Measurements from ENCODE around the gene MRPS34. TPM values are rescaled to one million over a fixed set of nuclear protein-coding genes. Genes with fewer than 3 reads are reported as not detected.

The MRPS34 gene
- total and polyA plus RNA-seq, 10 of the 15 experiments (the other 5 are each of a cell fraction or from before 2014, with no cell fraction given) = 3.6 to 285 (median 147) TPM

DNA sequence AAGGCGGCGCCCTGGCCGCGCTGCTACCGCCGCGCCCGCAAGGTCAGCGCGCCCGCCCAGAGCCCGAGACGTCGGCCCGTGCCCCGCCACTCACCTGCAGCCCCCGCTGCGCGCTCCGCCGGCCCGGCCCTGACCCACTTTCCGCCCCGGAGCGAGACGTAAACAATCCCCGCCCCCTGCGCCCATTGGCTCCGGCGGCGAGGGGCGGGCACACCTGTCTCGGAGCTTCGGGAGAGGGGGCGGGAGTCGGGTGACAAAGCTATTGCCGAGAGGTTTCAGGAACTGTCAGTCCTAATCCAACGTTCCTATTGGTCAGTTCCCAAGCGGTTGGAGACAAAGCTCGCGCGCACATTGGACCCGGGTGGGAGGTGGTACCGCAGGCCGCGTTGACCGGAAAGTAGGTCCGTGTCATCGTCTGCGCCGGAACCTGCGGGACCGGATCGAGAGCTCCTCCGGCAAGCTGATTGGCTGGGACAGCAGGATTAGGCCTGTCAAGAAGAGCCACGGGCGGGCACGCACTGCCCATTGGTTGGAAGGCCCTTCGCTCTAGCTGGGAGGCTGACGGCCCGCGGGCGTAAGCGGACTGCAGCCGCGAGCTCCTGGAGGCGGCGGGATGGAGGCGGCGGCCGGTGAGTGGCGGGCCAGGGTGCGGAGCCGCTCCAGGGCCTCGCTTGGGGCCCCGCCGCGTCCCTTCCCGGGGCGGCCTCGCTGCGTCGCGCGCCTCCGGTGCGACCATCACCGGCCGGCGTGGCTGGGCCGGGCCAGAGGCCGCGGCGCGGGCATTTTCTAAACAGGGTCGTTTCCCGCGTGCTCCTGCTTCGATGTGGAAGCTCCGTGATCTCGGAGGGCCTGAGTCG lies 9.7 kb upstream of the MRPS34 start, which contains the start of the genes NUBP2 and SPSB3 (continued):
- TF ChIP-seq, protein P1, sequence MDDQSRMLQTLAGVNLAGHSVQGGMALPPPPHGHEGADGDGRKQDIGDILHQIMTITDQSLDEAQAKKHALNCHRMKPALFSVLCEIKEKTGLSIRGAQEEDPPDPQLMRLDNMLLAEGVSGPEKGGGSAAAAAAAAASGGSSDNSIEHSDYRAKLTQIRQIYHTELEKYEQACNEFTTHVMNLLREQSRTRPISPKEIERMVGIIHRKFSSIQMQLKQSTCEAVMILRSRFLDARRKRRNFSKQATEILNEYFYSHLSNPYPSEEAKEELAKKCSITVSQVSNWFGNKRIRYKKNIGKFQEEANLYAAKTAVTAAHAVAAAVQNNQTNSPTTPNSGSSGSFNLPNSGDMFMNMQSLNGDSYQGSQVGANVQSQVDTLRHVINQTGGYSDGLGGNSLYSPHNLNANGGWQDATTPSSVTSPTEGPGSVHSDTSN (IDR thresholded peaks at IDR 0.05; ENCODE audit: insufficient replicate concordance, low read depth, low read length) = peak; percentile 96
- peak; percentile 81 for TF ChIP-seq POLR2A (IDR thresholded peaks at IDR 0.05; ENCODE audit: low read depth, low read length)
- TF ChIP-seq NFYB (IDR thresholded peaks at IDR 0.05; ENCODE audit: insufficient read depth, low read depth, low read length) = peak; percentile 99
- TF ChIP-seq BACH1 (IDR thresholded peaks at IDR 0.05; ENCODE audit: borderline replicate concordance) = peak; percentile 92
- TF ChIP-seq NFXL1 (IDR thresholded peaks at IDR 0.05; ENCODE audit: borderline replicate concordance) = 0 out of 2 replicates have a peak, but pooled peaks have one; percentile 35
- TF ChIP-seq, protein P2, sequence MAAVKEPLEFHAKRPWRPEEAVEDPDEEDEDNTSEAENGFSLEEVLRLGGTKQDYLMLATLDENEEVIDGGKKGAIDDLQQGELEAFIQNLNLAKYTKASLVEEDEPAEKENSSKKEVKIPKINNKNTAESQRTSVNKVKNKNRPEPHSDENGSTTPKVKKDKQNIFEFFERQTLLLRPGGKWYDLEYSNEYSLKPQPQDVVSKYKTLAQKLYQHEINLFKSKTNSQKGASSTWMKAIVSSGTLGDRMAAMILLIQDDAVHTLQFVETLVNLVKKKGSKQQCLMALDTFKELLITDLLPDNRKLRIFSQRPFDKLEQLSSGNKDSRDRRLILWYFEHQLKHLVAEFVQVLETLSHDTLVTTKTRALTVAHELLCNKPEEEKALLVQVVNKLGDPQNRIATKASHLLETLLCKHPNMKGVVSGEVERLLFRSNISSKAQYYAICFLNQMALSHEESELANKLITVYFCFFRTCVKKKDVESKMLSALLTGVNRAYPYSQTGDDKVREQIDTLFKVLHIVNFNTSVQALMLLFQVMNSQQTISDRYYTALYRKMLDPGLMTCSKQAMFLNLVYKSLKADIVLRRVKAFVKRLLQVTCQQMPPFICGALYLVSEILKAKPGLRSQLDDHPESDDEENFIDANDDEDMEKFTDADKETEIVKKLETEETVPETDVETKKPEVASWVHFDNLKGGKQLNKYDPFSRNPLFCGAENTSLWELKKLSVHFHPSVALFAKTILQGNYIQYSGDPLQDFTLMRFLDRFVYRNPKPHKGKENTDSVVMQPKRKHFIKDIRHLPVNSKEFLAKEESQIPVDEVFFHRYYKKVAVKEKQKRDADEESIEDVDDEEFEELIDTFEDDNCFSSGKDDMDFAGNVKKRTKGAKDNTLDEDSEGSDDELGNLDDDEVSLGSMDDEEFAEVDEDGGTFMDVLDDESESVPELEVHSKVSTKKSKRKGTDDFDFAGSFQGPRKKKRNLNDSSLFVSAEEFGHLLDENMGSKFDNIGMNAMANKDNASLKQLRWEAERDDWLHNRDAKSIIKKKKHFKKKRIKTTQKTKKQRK (IDR thresholded peaks at IDR 0.05; ENCODE audit: low read depth, low read length) = peak; percentile 94
- TF ChIP-seq, protein P3, sequence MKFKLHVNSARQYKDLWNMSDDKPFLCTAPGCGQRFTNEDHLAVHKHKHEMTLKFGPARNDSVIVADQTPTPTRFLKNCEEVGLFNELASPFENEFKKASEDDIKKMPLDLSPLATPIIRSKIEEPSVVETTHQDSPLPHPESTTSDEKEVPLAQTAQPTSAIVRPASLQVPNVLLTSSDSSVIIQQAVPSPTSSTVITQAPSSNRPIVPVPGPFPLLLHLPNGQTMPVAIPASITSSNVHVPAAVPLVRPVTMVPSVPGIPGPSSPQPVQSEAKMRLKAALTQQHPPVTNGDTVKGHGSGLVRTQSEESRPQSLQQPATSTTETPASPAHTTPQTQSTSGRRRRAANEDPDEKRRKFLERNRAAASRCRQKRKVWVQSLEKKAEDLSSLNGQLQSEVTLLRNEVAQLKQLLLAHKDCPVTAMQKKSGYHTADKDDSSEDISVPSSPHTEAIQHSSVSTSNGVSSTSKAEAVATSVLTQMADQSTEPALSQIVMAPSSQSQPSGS (IDR thresholded peaks at IDR 0.05; ENCODE audit: low read length) = no peak
- TF ChIP-seq DPF2 (IDR thresholded peaks at IDR 0.05) = peak; percentile 100
- TF ChIP-seq RFX5 (IDR thresholded peaks at IDR 0.05; ENCODE audit: low read depth, low read length) = peak; percentile 43
- TF ChIP-seq ETV6 (conservative IDR thresholded peaks at IDR 0.05 in 1 of 2, IDR thresholded peaks at IDR 0.05 in 1 of 2; ENCODE audit: borderline replicate concordance in 1 of 2, low read depth in 1 of 2) = no peak
- TF ChIP-seq, protein P4, sequence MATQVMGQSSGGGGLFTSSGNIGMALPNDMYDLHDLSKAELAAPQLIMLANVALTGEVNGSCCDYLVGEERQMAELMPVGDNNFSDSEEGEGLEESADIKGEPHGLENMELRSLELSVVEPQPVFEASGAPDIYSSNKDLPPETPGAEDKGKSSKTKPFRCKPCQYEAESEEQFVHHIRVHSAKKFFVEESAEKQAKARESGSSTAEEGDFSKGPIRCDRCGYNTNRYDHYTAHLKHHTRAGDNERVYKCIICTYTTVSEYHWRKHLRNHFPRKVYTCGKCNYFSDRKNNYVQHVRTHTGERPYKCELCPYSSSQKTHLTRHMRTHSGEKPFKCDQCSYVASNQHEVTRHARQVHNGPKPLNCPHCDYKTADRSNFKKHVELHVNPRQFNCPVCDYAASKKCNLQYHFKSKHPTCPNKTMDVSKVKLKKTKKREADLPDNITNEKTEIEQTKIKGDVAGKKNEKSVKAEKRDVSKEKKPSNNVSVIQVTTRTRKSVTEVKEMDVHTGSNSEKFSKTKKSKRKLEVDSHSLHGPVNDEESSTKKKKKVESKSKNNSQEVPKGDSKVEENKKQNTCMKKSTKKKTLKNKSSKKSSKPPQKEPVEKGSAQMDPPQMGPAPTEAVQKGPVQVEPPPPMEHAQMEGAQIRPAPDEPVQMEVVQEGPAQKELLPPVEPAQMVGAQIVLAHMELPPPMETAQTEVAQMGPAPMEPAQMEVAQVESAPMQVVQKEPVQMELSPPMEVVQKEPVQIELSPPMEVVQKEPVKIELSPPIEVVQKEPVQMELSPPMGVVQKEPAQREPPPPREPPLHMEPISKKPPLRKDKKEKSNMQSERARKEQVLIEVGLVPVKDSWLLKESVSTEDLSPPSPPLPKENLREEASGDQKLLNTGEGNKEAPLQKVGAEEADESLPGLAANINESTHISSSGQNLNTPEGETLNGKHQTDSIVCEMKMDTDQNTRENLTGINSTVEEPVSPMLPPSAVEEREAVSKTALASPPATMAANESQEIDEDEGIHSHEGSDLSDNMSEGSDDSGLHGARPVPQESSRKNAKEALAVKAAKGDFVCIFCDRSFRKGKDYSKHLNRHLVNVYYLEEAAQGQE (IDR thresholded peaks at IDR 0.05; ENCODE audit: low read depth, low read length) = no peak
- peak; percentile 47; the same call in 1 of the 2 replicates for TF ChIP-seq TAF1 (IDR thresholded peaks at IDR 0.05; ENCODE audit: borderline replicate concordance, low read depth, low read length)
- no peak; the same call in 1 of the 2 replicates for TF ChIP-seq ASH2L (IDR thresholded peaks at IDR 0.05; ENCODE audit: borderline replicate concordance, low read depth)
- TF ChIP-seq NFYA (IDR thresholded peaks at IDR 0.05; ENCODE audit: borderline replicate concordance, low read depth, low read length) = peak; percentile 95

Measured in GM12878 (cell line).